ENCODE measurements around the gene DEPP1.

- no peak for TF ChIP-seq CREB1 (IDR thresholded peaks at IDR 0.05; ENCODE audit: low read depth)
- TF ChIP-seq CEBPB (IDR thresholded peaks at IDR 0.05), result no peak
- no peak for TF ChIP-seq FOXM1 (IDR thresholded peaks at IDR 0.05; ENCODE audit: borderline replicate concordance, low read depth)
- no peak for TF ChIP-seq TAF1 (IDR thresholded peaks at IDR 0.05; ENCODE audit: low read depth)
- TF ChIP-seq YY1 (IDR thresholded peaks at IDR 0.05; ENCODE audit: low read depth), result no peak
- TF ChIP-seq RAD21 (IDR thresholded peaks at IDR 0.05; ENCODE audit: low read depth), result no peak
- TF ChIP-seq EP300 (IDR thresholded peaks at IDR 0.05; ENCODE audit: borderline replicate concordance), result no peak
- TF ChIP-seq REST (IDR thresholded peaks at IDR 0.05; ENCODE audit: low read depth), result no peak
- no peak for TF ChIP-seq TCF12 (IDR thresholded peaks at IDR 0.05; ENCODE audit: low read depth)
- TF ChIP-seq MAX (IDR thresholded peaks at IDR 0.05), result no peak
- no peak for TF ChIP-seq ZBTB7A (IDR thresholded peaks at IDR 0.05; ENCODE audit: low read depth)
- no peak for TF ChIP-seq TEAD4 (IDR thresholded peaks at IDR 0.05)
- TF ChIP-seq USF1 (IDR thresholded peaks at IDR 0.05), result no peak
These were observed 13.5 kb downstream of the DEPP1 start for GRCh38 chr10:44965104-44965503.
